ENCODE measurements around the gene DCLK2.

Gene DCLK2

DNA sequence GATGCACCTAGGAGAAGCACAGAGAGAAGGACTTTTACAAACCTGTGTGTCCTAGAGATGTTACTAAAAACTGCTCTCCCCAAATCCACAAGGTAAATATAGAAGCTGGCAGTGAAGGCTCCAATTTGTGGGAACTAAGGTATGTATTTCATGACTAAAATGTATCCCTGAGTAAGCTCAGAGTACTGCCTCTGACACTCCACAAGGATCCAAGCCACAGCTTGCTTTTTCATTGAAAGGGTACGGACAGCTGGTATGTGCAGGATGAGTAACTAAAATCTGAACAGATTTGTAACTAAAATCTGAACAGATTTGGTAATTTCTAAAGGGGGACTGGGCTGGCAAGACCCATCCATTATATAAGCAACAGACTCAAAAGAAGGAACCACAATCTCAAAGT, 187.6 kb downstream of the DCLK2 start:
- no peak for DNase-seq (ENCODE audit: low read depth)

DNA sequence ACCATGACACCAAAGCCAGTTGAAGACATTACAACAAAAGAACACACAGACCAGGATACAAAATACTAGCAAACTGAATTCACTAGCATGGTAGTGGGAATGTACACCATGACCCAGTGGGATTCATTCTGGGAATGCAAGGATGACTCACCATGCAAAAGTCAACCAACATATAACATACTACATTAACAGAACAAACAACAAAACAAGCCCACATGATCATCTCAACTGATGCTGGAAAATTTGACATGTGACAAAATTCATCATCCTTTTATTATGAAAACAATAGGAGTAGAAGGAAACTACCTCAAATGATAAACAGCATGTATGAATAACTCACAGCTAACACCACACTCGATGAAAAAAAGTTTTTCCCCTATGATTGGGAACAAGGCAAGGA, 190.2 kb downstream of the DCLK2 start:
- no peak for DNase-seq (ENCODE audit: low read depth)

DNA sequence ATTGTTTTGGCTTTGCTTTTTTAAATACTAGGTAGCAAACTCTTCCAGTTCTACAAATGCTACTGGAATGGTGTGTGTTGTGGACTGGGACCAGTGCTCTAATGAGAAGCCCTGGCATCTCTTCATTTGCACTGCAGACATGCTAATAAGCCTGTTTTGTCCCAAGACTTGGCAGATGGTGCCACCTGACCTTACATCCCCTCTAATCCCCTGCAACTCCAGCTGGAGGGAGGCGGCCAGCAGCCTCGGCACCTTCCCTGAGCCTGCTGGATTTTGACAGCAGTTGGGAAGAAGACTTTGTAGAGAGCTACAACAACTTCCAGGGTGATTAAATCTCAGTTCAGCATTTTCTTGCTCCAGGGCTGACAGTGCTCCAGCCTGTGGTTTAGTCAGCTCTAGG, 200.0 kb downstream of the DCLK2 start:
- DNase-seq (ENCODE audit: low read depth) = no peak

DNA sequence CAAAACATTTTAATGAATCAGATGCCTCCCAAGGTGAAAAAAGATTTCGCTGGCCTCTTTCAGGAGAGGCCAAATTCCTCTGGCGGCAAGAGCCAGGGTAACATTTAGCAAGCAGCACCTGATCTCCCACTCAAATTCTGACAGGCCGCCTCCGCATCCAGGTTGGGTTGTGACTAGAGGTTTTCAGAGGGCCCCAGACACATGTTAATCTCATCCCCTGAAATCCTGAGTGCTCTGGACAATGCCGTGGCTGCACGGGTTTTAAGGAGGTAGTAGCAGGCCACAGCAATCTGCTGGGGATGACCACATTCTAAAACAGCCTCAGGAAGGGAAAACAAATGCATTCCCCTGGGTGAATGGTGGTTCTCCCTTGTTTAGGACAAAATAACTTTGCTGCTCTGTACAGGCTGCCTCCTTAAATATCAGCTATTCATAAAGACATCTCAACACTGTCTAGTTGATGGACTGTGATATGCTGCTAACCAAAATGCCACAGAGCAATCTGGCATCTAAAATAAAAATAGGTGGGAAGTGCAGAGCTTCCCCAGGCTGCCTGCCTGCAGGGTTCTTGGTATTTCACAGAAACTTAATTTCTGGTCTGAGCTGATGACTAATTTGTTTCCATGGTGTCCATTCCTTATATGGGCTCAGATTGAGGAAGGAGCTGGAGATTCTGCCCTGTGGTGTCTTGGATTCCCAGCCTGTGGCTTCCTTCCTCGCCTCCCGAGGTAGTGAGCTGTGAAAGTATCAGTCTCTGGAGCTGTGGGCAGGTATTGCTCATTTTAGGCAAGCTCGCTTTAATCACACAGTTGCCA, 202.0 kb downstream of the DCLK2 start:
- no peak for DNase-seq (ENCODE audit: low read depth)

DNA sequence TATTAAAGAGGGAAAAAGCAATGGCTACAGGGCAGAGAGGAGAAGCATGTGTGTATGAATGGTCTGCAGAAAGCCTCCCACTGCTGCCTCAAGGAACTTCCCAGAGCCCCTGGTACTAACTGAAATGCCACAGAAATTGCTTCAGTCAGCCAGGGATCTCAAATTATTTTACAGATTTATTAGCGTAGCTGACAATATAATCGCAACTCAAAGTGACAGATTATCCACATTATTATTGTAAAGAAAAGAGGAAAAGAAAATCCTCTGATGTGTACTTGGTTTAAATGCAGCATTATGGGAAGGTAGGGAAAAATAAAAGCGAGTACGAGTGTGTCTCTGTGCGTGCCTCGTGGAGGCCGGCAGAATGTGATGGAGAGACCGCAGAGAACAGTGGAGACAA, 202.7 kb downstream of the DCLK2 start:
- no peak for DNase-seq (ENCODE audit: low read depth)

DNA sequence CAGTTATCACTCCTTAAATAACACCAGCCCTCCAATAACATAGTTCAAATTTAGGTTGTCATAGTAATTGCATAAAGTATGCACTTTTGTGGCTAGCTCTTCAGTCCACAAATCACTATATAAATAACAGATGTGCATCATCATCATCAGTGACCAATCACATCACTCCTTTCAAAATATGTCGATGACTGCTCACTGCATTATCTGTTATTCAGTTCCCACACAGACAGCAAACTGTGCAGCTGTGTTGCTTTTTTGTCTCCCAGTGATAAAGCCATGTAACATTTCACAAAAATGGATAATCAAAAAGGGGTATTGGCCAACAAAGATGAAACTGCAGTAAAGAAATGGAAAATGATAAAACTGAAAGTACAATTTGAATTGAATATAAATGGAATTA, 205.4 kb downstream of the DCLK2 start:
- no peak for DNase-seq (ENCODE audit: low read depth)

DNA sequence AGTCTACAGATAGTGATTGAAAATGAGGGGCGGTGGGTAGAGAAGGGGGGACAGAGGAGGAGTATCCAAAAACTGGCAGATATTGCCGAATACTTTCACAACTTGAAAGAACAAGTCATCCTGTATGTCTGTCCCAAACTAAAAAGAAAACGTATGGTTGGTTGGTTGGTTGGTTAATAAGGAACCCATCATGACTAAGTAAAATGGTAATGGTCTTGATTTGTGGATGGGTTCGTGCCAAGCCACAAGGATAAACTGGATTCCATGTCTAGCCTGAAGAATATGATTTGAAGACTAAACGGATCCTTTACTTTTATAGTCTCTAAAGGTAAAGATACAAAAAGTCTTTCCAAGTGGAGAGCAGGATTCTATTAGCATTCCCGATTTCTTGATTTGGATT, 208.4 kb downstream of the DCLK2 start:
- DNase-seq (ENCODE audit: low read depth) = no peak

DNA sequence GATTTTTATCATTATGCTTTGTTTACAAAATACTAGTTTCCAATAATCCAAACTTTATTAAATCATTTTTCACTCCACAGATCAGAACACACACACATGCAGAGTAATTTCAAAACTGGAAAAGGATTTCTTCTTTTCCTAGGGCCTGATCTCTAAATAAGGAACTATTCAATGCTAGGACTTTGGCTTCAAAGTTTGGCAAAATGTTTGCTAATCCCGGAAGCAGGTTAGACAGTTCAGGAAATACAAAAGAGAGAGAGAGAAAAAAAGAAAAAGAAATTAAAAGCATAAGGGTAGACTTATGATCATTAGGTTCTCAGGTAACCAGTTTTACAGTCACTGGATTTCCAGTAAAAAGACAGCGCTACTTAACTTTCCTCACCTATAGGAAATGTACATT, 211.0 kb downstream of the DCLK2 start:
- no peak for DNase-seq (ENCODE audit: low read depth)

DNA sequence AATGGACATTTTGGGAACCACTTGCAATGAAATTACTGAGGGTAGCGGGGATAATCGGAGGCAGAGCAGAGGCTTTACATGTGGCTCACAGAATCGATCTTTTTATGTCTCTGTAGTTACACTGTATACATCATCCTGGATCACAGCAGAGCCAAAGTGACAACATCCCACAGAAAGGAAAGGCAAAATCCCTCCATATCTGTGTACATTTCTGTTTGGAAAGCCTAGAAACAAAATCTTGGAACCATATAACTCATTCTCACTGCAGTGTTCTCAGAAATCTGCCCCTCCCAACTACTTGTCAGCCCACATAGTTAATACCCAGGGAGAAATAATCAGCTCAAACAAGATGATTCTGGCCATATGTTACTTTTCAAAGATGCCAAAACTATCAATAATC, 211.6 kb downstream of the DCLK2 start:
- no peak for DNase-seq (ENCODE audit: low read depth)

DNA sequence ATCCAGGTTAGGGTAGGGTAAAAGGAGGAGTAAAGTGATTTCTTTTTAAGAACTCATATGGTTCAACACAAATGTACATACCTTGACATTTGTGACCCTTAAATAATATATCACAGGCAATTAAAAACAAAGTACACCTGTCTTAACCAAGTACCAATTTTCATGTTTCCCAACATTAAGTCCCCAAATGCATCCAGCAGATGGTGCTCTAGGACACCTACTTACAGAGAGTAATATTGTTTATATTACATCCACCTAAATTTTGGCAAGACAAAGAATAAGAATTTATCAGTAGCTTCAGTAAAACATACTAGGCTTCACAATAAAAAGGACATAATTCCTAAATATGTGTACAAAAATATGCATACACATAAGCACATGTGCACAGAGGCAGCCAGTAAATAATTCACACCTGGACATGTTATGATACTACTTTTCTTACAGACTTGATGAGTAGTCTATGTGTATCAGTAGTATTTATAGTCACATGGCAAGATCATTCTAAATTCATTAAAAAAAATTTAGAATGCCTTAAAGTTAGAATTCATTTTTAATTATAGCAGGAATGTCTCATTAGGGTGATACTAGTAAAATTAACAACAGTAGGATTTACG, 219.7 kb downstream of the DCLK2 start:
- DNase-seq (ENCODE audit: low read depth) = no peak

DNA sequence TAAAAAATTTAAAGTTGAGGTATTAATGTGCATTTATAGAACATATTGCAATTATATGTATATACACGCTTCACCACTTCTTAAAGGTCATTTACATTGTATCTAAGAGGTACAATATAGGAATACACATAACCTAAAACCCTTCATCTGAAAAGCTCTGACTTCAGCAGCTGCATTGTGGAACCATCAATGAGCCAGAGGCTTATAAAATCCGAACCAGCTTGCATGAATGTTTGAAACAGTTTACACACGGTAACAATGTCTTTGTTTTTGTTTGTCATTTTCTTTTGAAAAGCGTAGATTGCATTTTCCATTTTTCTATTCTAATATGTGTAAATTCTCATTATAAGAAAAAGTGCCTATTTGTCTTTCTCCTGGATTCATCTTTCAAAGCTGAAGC, 221.6 kb downstream of the DCLK2 start:
- DNase-seq (ENCODE audit: low read depth) = no peak

DNA sequence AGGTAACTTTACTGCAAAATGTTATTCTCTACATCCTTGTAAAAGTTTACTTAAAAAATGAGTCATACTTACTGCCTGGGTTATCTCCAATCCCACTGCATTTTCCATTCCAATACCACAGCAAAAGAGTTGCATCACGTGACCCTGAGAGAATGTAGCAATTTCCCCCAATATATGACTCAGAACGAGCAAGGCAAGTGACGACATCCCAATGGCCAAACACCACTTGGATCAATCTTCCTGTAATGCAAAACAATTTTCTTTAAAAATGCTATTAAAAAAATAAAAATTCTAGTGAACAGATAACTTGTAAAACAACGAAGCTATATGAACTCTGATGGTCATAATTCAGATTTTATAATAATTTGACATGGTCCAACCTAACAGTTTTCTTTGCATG, 224.3 kb downstream of the DCLK2 start:
- no peak for DNase-seq (ENCODE audit: low read depth)

DNA sequence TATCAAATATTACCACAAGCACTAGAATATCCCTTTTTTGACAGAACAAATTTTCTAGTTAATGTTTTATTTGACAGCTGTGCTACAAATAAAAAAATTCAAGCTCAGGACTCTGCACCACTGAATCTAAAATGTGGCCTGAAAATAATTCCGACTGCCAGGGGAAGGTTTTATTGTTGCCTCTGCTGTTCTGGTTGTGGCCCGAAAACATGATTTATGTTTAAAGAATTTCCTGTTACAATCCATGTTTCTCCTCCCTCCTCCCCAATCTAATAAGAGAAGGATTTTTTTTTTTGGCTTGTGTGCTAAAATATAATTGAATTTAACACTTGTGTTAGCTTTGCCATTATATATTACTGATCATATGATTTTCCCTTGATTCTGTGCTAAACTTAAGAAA, 227.8 kb downstream of the DCLK2 start:
- no peak for DNase-seq (ENCODE audit: low read depth)

DNA sequence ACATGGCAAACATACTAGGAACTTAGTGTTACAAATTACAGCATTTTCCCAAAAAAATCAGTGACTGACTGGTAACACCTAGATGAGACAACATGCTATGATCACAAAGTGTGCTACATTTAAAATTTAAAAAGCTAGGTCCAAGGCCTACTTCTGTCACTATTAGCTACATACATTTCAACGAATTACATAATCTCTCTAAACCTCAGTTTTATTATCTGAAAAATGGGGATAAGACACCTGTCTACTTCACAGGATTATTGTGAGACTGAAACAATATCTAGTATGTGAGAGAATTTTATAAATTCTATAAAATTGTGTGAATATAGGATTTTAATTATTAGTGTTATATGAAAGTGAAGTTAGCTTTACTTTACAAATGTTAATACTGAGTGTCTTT, 228.5 kb downstream of the DCLK2 start:
- no peak for DNase-seq (ENCODE audit: low read depth)

All from stimulated activated CD8-positive, alpha-beta memory T cell treated with anti-CD3 and anti-CD28 coated beads, Interleukin-7, amount 100 ng/mL, for 24 hours (primary cell).